NCI-H1436 treated with DMSO at 0.1 percent for 48 hours (cell line): ENCODE data around the gene C11orf91.
"Not testable (repeated sequence)": the region's sequence is repeated elsewhere in the genome, so short reads cannot be mapped to it uniquely, and the experiment has no call there.

Experiments
- DNase-seq: peaks from one replicate; lab custom pipeline; 2025; lab: John Stamatoyannopoulos, UW

Gene C11orf91

DNA sequence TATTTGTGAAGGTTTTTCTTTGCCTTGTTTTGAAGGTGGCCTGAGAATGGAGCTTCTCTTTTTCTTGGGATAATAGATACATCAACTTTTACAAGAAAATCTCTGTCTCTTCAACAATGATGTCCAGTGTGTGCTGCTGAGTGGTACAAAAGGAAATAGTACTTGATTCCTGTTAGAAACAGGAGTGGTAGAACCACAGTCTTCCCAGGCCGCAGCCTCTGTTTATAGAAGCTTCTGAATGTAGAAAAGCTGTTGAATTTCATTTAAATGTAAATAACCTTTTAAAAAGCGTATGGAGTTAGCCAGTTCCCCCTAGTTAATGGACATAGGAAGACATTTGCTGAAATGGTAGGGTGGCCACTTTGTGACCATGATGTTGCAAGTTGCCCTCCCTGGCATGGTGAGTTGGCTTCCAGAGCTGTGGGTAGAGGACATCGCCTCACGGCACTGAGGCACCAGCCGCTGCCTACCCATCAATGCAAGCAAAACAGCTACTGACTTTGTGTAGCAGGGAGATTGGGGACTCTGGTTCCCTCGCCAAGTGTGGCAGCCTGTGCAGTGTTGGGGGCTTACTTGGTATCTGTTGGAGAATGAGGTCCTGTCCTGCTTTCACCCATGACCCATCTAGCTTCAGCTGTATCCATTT is 31.6 kb downstream of the C11orf91 start:
- DNase-seq: no peak

DNA sequence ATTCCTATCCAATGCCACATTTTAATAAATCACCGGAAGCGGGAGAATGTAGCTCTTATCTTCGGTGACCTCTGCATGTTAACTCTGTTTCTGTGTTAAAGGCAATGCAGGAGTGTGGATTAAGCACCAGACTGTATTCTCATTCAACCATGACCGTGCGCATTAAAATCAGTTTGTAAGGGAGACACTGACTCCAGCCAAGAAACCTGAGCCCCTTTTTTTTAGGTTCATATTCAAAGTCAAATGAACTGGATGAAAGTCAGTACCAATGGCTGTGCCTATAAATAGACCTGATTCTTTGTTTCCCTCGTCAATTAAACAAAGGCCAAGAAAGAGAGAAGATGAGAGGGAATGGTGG is 32.2 kb downstream of the C11orf91 start:
- no peak for DNase-seq

DNA sequence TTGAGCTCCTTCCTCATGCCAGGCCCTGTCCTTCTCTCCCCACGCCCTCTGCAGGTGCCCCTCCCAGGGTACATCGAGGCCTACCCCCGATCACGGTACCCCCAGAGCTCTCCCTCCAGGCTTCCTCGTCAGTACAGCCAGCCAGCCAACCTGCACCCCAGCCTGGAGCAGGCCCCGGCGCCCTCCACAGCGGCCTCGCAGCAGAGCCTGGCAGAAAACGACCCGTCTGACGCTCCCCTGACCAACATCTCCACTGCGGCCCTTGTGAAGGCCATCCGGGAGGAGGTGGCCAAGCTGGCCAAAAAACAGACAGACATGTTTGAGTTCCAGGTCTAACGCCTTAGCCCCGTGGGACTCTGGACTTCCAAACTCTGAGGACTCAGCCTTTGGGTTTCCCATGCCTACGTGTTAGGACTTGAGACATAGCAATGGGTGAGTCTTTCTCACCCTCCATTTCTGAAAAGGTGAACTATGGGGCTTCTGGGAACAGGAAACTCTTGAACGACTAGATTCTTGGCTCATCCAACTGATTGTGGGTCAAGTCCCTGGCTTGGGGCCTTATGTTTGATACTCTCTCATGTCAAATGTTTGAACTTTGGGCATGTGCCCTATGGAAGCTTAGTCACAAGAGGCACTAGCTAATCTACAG is 32.7 kb downstream of the C11orf91 start:
- DNase-seq: no peak

DNA sequence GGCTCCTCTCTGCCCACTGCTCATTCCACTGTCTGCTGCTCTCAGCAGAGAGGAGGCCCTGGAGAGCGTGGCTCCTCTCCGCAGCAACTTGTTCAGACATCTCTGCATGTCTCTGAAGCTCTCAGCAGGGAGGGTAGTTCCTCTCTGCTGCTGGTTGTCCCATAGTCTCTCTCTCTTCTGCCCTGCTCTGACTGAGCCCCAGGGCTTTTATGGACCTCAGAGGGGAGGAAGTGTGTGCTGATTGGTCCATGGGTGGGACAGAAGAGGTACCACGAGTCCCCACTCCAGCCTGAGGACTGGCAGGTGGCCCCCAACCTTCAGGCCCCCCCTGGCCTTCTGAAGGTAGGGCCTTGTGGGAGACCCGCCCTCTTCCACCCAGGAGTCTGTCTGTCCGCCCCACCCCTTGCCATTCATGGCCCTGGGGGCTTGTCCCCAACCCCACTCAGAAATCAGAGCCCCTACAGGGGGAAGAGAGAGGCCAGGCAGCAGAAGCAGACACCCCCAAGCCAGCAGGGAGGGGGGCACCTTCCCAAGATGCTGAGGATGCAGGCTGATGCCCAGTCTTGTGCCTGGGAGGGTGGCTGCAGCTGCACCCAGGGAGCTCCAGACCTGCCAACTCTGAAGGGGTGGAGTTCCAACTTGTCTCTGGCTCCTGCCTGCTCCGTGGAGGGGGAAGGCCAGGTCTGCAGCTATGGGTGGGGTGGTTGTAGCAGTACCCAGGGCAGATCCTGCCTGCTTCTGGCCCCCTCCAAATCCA is 35.1 kb downstream of the C11orf91 start:
- DNase-seq: no peak

DNA sequence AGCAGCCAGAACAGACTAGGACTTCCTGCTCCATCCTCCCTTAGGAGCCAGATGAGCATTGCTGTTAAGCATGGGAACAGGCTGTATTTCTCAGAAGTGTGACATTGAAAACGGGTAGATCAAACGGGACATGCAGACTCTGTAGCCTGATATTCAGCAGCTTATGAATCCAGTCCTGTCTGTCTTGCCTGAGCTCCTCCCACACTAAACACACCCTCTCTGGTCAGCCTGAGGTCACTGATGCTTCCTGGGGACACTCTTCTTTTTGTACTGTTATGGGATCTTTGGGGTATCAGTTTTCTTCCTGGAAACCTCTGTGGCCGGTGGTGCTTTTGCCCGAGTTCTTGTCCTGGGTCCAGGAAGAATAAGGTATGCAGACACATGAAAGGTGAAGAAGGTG is 35.8 kb downstream of the C11orf91 start:
- DNase-seq: no peak

DNA sequence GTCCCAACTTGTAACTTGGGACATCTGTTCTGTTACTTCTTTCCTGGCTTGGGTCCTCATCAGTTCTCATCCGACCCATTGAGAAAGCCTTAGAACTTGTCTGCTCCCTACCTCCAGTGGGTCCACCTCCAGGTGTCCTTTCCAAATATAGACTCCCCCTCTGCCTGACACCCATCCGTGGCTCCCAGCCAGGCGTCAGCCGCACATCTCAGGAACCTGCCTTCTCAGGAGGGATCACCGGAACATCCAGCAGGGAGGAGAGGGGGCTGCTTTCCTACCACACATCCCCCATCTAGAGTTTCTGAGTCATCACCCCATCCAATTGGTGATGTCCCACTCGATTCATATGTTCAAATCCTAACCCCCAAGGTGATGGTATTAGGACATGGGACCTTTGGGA is 36.5 kb downstream of the C11orf91 start:
- DNase-seq: no peak

DNA sequence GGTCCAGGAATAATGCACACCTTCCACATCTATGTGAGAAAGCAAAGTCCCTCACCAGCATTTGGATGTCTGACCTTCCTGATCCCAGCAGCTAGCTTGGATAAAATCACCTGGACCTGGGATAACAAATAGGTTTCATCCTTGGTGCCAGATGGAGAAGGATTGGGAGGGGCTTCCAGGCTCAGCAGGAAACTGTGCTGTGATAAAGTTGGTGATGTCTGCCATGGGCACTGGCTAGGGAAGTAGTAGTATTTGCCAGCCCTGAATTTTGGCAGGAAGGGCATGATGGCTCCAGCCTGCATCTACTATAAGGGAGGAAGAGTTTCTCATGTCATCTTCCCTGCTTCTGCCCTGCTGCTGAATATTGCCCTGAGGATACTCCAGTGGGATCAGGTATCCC is 37.5 kb downstream of the C11orf91 start:
- DNase-seq: no peak

DNA sequence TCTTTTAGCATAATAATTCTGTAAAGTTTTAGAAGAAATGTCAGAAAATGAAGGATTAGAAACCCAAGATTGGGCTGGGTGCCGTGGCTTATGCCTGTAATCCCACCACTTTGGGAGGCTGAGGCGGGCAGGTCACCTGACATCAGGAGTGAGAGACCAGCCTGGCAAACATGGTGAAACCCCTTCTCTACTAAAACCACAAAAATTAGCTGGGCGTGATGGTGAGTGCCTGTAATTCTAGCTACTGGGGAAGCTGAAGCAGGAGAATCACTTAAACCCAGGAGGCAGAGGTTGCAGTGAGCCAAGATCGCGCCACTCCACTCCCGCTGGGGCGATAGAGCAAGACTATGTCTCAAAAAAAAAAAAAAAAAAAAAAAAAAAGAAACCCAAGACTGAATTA is 39.1 kb downstream of the C11orf91 start:
- not testable (repeated sequence) for DNase-seq

DNA sequence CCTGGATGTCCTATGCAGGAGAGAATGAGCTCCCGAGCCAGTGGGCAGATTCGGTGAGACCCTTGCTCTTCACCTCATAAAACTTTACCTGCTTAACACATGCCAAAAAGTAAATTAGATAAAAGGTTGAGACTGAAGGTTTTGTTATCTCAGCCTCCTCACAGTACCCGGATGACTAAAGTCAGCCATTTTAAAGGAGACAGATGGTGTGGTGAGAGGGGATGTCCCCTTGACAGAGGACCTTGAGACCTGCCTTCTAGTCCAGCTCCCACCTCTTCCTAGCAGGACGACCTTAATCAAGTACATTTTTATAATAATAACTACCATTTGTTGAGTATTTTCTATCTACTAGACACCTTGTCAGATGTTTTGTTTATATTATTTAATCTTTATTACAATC is 39.7 kb downstream of the C11orf91 start:
- DNase-seq: no peak

DNA sequence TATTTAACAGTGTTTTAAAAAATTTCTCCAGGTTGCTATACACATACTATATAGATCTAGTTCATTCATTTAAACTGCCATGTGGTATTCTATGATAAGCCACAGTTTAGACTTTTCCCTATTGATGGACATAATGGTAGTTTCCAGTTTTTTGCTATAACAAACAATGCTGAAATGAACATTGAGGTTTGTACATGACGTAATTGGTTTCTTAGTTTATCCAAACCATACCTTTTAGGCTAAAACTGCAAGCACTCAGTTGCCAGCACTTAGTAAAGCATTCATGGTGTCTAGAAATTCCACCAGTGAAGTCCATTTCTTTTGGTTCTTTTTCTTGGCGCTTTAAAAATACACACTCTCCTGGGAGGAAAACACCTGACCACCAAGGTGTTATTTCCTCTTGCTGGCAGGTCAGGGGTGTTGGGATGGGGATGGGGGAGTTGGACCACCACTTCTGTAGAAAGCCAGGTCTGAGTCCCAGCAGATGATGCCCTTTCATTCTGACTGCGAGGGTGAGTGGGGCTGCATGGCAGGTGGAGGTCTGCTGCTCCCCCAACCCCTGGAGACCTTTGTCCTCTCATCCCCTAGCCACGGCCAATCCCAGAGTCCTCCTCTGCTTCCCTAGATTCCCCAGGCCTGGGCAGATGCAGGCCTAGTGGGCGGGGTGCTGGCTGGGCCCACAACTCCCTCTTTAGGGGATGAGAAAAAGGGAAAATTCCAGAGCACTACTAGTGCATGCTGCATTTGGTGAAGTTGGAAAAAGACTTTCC is 41.1 kb downstream of the C11orf91 start:
- no peak for DNase-seq

DNA sequence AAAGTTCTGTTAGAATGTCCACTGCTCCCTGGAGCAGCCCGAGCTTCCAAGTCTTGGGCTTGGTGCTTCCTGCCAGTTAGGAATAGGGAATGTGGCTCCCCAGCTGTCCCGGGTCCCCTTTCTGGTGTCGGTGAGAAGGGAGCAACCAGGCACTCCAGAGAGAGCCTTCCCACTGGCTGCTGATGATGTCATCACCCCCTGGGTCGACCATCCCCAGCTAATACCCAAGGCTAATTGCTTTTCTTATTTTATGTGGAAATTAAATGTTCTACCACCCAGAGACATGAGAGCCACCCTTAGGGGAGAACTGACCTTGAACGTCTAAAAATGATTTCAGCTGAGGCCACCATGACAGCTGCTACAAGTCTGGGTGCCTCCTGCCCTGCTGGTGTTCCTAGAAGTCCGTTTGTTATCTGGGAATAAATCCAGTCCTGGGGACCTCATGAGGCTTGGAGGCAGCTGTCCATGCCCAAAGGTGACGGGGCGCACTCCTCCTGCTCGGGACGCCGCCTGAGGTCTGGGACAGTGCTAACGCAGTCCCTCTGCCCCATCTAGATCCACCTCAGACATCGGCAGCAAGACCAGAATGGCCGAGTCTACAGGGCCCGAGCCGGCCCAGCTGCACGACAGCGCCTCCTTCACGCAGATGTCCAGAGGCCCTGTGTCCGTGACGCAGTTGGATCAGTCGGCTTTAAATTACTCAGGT is 42.3 kb downstream of the C11orf91 start:
- no peak for DNase-seq

DNA sequence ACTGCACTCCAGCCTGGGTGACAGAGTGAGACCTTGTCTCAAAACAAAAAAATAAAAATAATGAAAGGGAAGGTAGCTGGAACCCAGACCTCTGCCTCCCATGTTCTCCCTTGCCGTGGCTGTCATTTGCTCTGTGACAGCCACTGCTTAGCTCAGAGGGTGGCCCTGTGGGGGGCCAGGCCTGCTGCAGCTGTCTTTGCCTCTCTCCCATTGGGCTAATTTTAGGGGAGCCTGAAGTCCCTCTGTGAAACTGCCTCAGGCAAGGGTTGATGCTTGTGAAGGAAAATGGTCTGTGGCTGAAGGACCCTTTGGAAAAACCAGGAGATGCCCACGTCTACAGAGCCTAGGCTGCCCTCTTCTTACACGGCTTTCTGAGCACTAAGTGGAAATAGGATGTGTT is 42.9 kb downstream of the C11orf91 start:
- DNase-seq: no peak

DNA sequence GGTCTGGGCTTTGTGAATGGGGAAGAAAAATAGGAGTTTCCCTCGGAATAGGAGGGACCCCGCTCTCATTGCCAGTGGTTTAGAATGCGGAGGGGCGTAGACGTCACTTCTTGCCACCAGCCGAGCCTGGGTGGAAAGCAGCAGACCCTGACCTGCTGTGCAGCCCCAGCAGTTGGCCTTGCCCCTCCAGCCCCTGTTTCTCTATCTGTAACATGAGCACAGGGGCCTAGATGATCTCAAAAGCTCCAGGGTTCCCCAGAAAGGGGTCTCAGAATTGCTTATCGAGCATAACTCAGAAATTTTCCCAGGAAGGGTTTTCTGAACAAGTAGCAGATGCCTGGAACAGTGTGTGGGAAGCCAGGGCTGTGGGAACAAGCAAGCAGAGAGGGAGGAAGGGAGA is 43.9 kb downstream of the C11orf91 start:
- DNase-seq: no peak

DNA sequence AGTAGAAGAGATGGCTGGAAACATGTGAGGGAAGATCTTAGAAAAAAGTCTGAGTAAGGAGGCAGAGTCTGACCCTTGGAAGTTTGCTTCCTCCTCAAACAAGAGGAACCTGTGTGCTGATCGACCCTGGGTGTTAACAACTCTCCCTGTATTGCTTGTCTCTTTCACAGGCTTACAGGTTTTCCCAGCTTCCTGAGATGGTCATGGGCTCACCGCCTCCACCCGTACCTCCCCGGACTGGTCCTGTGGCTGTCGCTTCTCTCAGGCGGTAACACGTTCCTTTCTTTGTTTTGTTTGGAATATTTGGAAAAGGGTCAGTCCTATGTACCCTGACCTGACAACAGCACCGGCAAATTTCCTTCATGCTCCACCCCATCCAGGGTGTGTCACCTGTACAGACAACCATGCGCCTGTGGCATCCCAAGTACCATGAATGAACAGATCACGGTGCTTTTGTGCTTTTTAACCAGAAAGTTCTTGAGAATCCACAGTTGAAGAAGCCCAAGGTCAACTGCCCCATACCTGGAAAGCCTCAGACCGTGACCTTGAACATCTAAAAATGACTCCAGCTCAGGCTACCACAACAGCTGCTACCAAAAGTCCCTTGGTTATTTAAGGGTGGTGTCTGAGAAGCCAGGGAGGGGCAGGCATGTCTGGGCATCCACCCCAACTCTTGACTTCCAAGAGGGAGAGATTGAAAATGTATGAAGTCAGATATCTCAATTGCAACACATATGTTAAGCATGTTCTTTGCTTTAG is 44.6 kb downstream of the C11orf91 start:
- no peak for DNase-seq

DNA sequence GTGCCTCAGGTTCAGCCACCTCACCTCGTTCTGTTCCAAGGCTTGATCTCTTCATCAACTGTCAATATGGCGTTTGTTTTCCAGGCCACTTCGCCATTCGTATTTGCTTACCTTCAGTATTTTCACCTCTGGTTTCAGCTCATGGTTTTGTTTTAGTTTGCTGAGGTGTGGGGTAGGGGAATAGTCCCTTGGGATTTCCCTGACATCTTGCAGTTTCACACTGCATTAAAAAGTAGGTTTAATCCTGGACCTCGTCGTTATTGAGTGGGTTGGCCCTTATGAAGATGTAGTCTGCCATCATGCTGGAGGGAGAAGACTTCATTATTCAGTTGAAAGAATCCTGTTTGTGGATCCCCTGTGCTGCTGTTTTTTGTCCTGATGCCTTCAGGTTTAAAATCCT is 46.0 kb downstream of the C11orf91 start:
- DNase-seq: no peak

DNA sequence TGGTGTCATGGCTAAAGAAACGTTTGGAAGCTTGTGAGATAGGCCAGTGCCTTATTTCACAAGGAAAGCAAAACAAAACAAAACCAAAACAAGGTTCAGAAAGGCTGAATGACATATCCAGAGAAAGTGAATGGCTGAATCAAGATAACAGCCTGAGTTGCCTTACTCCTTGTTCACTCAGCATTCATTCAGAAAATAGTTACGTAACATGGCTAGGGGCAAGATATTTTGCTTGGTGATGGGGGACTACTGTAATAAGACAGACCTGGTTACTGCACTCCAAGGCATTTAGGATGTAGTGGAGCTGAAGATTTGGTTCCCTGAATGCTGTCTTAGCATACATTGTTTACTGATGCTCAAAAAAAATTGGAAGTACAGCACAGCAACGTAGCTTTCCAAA is 47.7 kb downstream of the C11orf91 start:
- no peak for DNase-seq

DNA sequence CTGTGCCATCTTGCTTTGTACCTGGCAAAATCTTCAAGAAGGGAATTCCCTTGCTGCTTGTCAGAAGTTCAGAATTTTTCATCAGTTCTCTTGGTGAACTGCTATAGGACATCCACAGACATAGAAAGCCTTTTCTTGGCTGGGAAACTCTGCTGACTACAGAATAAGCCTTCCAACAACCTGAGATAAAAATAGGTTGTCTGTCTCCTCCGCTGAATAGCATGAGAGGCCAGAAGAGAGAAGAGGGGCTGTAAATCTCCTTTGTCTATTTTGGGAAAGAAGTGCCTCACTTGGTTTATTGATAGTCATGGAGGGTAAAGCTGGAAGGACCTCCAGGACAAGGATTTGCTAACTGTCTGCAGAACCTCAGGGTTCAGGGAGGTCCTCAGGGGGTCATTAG is 48.2 kb downstream of the C11orf91 start:
- no peak for DNase-seq

DNA sequence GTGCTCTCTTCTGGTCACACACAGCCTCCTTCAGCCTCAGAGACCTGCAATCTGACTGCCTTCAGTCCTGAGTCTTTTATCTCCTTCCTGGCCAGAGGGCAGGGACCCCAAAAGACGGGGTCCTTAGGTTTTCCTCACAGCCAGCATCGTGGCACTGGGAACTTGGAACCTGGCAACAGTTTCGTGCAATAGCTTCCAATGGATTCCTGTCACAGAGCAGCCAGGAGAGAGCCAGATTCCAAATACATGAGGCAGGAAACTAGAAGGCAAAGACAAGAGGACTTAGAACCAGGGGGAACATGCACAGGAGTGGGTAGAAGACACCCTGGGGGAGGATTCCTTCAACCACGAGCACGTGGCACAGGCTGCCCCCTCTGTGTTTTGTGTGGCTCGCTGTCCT is 48.6 kb downstream of the C11orf91 start:
- no peak for DNase-seq

DNA sequence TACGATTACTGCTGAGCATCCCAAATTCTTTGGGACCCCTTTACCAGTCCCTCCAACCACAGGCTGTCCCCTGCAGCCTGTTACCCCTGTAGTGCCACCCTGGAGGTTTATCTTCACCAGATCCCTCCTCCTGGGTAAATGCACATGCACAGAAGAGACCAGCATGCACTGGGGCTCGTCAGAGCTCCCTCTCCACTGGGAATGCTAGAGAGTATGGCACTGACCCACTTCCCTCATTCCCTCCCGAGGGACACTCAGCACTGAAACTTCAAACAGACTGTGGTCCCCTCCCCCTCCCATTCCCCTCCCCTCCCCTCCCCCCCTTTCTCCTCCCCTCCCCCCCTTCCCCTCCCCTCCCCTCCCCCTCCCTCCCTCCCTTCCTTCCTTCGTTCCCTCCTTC is 49.1 kb downstream of the C11orf91 start:
- DNase-seq: no peak

DNA sequence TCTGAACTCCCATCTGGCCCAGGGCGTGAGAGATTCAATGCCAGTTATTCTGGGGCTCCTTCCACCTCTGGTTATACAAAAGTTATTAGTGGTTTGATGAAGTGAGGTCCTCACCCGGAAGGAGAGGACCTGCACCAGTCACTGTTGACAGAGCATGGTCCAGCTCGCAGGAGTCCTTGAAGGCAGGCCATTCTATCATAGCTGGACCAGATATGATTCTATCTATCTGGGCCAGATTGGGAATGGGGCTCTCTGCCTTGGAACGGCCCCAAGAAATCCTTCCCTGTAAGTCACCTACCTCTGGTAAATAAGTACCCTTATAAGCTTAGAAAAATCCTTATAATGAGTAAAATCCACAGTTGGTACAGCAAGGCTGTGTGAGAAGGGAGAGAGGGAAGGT is 50.7 kb downstream of the C11orf91 start:
- no peak for DNase-seq
